SKM-1 treated with dmso at 0.1 percent for 144 hours (cell line): ENCODE results near the gene RPS6KA3.

ENCODE experiments used
- DNase-seq: peaks from one replicate; lab custom pipeline; 2025; ENCODE audit not compliant: unreplicated experiment; lab: John Stamatoyannopoulos, UW

Gene RPS6KA3

GRCh38 chrX:20111271-20111670 lies 155.4 kb downstream of the RPS6KA3 start:
- DNase-seq: no peak

GRCh38 chrX:20101934-20102581 lies 164.7 kb downstream of the RPS6KA3 start:
- no peak for DNase-seq
